NCI-H1417 (cell line): ENCODE measurements around the gene IFRD1.

ENCODE experiments used
- DNase-seq, 3 experiments: peaks; one replicate each; lab custom pipeline; 2025; lab: John Stamatoyannopoulos, UW

The IFRD1 gene, protein sequence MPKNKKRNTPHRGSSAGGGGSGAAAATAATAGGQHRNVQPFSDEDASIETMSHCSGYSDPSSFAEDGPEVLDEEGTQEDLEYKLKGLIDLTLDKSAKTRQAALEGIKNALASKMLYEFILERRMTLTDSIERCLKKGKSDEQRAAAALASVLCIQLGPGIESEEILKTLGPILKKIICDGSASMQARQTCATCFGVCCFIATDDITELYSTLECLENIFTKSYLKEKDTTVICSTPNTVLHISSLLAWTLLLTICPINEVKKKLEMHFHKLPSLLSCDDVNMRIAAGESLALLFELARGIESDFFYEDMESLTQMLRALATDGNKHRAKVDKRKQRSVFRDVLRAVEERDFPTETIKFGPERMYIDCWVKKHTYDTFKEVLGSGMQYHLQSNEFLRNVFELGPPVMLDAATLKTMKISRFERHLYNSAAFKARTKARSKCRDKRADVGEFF

DNA sequence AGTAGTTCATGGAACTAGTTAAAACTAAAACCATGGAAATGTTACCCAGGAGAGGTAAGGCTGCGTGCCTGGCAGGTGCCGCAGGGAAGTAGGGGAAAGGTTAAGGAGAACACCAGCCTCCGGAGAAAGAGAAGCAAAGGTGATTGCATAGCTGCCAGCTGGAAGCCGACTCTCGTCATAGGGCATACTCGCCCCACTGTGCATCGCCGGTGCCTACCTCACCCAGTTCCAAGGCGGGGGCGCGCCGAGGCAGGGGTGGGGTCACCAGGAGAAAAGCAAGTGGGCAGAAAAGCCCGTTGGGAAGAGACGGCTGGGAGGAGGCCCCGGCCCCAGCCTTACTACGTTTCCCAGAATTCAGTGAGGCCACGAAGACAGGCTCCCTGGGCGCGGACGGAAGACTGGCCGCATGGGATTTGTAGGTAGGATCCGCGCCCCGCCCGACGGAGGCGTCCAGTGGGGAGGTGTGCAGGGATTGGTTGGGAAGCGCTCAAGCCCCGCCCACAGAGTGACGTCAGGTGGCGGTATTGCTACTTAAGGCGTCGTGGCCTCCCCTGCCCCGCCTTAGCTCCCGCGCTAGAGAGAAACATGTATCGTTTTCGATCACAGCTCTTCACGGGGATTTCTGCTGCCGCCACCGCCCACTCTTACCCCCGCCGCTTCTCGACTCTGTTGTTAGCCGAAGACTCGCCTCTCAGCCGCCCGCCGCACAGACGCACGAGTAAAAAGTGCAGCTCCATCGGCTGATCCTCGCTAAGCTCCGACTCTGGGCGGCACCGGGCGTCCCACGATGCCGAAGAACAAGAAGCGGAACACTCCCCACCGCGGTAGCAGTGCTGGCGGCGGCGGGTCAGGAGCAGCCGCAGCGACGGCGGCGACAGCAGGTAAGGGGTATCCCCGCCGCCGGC, at the start of gene IFRD1:
TSS of gene IFRD1 (plus strand) at position 559 of the 905 bp plus-strand sequence. CDS start at position 788, 229 bp downstream.
- DNase-seq = peak; percentile 99 to 100 (median 99)

DNA sequence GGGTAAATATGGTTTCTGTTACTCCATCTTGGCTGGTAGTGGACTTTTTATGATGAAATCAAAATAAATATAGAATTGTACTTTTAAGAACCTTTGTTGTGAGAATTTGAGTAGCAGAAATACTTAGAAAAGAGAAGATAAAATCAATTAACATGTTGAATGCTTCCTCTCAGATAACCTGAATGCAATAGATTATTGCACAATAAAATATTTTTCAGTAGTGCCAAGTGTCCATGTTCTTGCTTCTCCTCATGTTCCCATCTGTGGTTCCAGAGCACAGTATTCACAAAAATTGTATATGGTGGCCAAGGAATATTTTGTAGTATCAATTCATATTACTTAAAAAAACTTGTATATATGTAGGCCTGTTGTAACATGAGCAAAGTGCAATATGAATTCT, 45.9 kb upstream of the IFRD1 start:
- no peak for DNase-seq

DNA sequence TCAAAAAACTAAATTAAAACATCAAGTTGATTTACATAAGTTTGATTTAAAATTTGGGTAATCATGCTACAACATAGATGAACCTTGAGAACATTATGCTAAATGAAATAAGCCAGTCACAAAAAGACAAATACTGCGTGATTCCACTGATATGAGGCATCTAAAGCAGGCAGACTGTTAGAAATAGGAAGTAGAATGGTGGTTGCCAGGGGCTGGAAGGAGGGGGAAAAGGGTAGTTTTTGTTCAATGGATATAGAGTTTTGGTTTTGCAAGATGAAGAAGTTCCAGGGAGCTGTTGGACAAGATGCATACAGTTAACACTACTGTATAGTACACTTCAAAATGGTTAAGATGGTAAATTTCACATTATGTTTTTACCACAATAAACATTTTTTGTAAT, 45.0 kb upstream of the IFRD1 start:
- no peak for DNase-seq

DNA sequence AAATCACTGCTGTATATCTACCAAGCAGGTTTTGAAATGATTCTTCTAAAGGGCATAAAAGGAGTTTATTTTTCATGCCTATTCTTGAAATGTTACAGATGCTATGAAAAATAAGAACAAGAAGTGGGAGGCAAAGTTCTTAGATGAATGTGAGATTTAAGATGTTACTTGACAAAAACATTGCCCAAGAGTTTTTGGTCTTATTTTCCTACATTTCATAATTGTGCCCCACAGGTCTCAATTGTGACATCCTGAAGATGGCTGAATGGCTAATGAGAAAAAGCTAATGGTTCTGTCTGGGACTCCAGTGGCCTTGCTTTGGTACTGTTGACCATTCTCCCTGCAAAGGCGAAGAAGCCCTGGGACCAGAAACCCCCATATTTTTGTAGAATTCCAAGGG, 43.0 kb upstream of the IFRD1 start:
- DNase-seq = no peak

DNA sequence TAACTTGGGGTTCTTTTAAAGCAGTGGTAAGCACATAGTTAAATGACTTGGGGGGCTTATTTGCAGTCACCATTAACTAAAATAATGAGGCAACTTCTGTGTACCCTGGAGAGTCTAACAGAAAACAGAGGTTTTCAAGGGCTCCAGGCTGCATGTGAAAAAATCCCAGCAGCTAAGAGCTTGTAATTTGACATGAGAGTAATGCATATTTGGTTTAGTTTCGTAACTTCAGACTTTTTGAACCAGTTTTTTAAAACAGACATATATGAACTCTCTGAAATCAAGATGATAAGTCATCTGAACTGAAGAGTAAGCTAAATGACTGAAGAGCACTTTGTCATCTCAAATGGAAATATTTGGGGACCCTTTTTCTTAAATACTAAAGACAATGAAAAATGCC, 40.2 kb upstream of the IFRD1 start:
- DNase-seq = no peak

DNA sequence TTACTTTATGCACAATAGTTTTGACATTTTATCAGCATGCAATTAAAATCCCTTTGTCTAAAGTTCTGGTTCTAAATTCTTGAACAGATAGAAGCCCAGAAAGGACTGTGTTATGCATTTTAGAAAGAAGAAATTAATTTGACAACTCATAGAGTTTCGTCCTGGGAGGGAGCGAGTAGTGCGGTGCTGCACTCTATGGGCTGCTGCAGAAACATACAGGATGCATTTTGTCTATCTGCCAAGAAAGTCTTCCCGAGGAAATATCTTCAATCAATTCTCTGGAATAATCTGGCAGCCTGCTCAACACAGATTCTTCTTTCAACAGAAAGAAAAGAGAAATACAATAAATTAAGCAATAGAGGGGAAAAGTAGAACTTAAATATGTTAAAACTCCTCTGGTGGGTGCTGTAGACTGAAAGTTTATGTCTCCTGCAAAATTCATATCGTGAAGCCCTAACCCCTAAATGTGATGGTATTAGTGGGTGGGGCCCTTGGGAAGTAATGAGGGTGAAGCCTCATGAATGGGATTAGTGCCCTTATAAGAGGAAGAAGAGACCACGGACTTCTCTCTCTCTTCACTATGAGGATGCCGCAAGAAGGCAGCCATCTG, 39.0 kb upstream of the IFRD1 start:
- DNase-seq = peak; percentile 11 to 65 (median 14)

DNA sequence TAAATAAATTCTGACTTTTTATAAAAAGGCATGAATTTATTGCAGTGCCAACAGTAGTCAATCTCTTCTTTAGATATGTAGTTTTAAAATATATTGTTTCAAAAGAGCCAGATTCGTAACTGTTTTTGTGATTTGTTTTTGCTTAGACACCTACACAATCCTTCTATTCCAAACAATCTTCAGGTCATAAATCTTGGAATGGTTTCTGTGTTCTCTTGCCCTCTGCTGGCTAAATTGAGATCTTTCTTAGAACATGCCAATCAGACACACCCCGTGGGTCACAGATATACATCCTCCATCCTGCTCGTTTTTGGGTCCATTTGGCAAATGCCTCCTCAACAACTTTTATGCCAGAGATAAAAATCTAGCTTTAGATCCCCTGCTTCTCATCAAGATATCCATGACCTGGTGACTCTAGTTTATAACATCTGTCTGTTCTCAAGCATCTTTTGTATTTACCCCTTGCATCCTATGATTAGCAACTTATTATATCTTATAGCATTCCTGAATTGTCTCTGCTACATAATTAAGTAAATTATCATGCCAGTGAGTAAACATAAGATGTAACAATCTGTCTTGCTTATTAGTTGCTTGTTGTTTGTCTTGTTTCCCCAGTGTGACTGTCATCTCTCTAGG, 35.3 kb upstream of the IFRD1 start:
- DNase-seq = peak; percentile 46 to 86 (median 61)

DNA sequence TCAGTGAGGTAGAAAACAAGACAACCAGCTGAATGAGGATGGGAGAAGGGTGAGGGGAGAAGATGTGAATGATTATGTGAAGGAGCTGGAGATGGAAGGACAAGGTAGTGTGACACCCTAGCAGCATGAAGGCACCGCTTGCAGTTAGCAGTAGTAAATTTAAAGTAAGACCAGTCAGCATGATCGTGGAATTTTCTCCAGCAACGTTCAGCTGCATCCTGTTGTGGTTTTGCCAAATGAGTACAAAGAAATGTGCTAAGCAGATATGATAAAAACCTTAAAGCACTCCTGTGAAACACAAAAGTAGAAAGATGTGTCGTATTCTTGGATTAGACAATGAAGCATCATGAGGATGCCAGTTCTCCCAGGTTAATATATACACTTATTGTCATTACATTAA, 34.1 kb upstream of the IFRD1 start:
- no peak for DNase-seq

DNA sequence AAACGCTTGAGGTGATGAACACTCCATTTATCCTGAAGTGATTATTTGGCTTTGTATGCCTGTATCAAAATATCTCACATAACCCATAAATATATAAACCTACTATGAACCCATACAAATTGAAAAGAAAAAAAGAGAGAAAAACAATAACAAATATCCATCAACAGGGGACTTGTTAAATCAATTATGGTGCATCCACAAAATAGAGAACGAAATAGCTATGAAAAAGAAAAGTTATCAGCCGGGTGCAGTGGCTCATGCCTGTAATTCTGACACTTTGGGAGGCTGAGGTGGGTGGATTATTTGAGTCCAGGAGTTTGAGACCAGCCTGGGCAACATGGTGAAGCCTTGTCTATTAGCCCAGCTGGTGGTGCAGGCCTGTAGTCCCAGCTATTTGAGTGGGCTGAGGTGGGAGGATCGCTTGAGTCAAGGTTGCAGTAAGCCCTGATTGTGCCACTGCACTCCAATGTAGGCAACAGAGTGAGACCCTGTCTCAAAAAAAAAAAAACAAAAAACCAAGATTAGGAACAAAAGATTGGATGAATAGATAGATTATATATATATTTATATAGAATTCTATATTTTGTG, 30.6 kb upstream of the IFRD1 start:
- DNase-seq = no peak

DNA sequence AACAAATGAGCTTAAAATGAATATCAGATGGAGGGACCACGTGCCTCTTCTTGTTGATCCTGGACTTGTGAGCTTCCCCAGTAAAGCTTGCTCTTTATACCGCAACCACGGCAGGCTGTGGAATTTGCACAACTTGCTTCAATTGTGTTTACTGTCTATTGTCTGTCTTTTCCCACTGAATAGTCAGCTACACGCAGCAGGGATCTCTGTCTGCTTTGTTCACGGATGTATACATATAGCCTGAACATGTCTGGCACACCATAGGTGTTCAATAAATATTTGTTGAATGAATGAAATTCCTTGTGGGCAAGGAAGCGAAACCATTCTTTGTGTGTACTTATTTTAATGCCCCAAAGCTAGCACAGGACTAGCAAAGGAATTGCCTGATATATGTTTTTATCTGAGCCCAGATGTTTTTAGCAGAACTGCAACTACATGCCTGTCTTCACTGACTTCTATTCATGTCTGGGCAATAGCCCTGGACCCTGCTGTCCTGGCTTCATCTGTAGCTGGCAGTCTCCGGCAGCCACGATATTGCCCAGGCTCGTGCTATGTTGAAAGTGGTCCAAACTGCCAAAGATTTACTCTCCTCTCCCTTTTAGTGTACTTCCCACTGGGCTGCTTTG, 29.9 kb upstream of the IFRD1 start:
- DNase-seq = peak in 2 of 3 experiments; percentile 67 to 84

DNA sequence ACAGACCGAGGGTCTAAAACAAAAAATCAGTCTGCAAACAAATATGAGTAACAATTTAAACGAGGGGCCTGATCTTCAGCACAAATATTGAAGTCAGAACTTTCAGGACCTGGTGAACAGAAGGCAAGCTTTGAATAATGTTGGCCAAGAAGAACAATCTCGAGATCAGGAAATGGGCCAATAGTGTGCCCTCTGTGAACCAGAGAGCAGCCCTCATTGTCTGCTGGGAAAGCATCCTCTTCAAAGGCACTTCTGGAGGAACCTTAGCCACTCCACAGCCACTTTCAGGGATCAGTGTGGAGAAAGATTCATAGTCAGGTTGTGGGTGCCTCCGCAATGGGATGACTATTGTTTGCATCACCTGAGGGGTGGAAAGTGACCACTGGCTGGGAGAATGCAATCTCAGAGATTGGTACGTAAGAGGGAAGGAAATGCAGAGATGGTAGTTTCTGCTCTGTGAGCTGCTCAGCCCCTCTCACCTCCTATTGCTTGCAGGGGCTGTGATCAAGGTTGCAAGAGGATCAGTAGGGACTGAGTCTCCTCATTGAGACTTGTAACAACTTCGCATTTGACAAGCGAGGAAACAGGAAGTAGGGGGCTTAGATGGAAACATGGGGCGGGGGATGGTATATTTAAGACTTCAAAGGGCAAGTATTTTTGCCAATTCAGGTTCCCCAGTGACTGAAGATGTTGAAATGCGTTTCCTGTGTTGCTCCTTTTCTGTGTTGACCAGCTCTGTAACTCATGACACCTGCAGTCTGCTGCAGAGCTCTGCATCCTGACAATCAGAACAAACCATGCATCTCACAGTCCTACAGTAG, 28.4 kb upstream of the IFRD1 start:
- DNase-seq = peak in 1 of 3 experiments; percentile 78

DNA sequence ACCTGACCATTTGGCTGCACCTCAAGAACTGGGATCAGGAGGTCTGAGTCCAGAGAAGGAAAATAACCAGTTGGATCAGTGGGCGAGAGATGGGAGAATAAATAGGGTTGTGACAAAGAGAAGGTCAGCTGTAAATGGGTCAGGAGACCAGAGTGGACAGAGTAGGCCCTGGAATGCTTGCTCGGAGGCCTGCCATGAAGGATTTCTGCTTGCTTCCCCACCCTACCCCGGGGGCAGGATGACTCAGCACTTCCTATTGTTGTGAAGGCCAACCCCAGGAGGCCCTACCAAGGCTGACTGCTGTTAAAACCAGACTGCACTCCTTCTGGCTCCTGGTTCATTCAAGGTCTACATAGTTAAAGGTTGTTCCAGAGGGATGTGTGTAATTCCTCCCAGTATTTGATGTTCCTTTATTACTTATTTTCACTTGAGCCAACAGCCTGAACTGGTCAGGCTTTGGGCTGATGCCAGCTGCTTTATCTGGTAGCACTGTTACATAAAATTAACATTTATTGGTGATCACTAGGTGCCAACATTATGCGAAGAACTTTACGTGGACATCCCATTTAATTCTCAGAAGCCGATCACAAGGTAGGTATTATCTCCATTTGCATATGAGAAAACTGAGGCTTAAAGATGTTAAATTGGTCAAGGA, 27.3 kb upstream of the IFRD1 start:
- DNase-seq = peak in 2 of 3 experiments; percentile 55 to 76

DNA sequence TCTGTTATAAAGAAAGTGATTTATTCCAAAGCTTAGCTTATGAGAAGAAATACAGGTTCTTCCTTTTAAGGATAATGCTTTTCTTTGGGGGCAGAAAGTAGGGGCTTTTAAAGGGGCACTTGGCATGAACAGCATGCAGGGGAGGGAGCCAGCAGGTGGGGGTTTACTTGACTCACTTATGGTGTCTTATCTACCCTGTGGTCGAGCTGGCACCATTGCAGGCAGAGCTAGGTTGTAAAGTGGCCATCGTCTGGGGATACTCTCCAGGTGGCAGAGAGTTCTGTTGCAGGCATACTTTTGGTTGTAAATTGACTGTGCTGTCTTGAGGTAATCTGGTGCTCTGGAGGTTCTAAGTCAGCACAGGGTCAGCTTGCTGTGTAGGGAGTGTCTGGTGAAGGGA, 26.3 kb upstream of the IFRD1 start:
- no peak for DNase-seq

DNA sequence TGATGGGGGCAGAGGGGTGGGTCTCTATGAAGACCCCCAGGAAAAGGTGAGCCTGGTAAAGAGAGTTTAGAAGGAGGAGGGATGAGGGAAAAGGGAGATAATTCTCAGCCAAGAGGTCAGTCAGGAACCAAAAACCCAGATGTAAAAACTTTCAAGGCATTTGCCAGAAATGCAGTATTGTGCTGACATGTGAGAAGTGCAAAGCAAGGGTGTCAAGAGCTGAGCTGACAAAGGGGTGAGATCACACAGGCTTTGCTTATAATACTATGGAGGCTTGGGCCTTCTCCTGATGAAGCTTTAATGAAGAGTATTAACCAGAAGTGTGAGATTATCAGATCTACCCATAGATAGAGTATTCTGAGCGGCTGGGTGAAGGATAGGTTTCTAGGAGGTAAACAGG, 22.3 kb upstream of the IFRD1 start:
- no peak for DNase-seq

DNA sequence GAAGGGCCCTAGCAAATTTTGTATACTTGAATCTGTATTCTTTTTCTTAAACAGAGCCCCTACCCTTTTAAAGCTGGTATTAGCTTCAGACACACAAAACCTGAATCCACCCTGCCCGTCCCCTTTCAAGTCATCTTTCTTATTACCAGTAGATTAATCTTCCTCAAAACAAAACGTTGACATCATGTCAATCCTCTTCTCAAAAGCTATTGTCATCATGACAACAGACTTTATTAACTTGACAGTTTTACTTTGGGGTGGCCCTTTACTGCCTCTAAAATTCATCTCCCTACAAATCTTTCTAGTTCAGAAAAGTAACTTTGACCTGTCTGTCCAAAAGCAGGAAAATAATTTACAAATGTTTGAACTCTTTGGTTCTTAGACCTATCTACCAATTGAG, 21.5 kb upstream of the IFRD1 start:
- no peak for DNase-seq

DNA sequence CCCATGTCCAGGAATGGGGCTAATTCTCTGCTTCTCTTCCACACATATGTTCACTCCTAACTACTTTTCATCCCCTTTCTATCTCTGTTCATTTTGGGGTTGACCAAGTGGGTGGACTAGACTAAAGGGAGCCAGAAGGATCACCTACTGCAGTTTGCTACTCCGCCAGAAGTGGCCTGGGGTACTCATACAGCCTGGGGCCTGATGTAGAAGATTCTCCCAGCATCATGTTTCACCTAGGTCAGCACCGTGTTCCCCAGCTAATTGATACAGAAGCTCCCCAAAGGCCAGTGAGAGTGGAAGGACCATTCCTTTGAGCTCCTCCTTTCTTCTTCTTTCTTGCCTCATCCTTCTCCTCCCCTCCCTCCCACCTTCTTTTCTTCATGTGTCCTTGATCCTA, 19.6 kb upstream of the IFRD1 start:
- DNase-seq = no peak

DNA sequence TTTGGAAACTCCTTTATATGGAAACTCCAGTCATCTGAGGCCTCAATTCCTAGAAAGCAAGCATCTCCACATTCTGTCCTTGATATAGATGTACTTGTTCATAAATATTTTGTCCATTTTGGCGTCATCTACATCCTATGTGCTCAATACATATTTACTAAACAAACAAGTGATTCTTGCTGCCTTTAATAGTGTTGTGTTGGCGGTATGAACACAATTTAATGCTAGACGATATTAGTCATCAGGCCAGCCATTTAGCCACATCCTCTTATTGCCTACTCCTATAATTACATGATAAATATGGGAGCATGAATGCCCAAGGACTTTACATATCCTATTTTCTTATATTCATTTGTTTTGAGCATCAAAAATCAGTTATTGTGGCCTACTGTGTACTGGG, 18.5 kb upstream of the IFRD1 start:
- DNase-seq = peak in 1 of 3 experiments; percentile 13

DNA sequence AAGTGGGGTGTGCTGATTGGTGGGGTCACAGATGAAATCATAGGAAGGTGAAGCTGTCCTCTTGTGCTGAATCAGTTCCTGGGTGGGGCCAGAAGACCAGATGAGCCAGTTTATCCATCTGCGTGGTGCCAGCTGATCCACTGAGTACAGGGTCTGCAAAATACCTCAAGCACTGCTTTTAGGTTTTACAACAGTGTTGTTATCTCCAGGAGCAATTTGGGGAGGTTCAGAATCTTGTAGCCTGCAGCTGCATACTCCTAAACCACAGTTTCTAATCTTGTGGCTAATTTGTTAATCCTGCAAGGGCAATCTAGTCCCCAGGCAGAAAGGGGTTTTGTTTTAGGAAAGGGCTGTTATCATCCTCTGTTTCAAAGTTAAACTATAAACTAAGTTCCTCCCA, 17.0 kb upstream of the IFRD1 start:
- DNase-seq = no peak

DNA sequence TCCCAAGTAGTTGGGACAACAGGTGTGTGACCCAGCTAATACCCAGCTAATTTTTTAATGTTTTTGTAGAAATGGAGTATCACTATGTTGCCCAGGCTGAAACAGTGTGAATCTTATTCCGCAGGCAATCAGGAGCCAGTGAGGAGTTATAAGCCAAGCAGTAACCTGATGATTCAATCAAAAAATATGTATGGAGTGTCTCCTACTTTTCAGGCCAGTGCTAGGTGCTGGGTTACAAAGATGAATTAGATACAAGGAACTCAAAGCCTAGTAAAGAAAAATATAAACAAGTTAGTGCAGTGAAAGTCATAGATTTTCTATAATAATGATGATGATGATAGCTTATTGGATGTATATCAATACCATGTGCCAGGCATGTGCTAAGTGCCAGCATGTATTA, 13.2 kb upstream of the IFRD1 start:
- DNase-seq = no peak

DNA sequence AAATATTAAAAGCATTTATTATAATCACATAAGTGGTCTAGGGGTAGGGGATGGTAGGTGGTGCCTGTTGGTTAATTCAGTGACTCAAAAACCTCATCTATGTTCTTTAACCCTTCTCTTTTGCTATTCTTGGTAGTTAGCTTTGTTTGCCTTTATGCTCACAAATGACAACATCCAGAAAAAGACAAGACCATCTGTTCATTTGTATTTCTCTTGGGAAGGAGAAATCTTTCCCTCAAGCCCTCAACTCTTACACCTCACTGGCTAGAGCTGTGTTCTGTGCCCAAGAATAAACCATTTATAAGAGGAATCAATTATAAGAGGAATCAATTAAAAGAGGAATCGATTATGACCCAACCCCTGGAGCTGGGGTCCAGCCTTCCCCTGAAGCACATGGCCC, 10.8 kb upstream of the IFRD1 start:
- no peak for DNase-seq
